HG03460 (cell line): ENCODE measurements around the gene HIPK4.
"Not testable (repeated sequence)": the region's sequence is repeated elsewhere in the genome, so short reads cannot be mapped to it uniquely, and the experiment has no call there.

Source experiments
- ATAC-seq: cut with Tn5 transposase; IDR thresholded peaks from one replicate; pipeline ENCODE4 v1.9.1; 2021; ENCODE audit not compliant: unreplicated experiment

HIPK4 gene

DNA sequence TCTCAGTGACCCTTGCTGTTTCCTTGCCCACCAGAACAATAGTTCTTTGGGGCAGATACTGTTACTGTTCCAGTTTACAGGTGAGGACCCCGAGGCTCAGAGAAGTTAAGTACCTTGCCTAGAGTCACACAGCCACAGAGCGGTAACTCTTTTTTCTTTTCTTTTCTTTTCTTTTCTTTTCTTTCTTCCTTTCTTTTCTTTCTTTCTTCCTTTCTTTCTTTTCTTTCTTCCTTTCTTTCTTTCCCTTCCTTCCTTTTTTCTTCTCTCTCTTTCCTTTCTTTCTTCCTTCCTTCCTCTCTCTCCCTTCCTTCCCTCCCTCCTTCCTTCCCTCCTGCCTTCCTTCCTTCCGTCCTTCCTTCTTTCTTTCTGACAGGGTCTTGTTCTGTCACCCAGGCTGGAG, 28.1 kb upstream of the HIPK4 start:
- no peak for ATAC-seq

DNA sequence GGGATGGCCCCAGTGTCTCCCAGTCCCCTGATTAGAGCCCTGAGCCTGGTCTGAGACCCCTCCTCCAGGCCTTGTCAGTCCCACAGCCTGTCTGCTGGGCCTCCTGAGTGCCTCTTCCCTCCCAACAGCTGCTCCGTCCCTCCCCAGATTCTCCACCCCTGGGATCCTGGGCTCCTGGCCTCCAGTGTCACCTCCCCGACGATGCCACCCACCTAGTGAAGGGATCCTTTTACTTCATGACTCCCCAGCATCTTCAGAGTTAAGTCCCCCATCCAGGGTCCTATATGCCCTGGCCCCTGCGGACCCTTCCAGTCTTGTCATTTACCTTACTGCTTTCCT, 27.6 kb upstream of the HIPK4 start:
- ATAC-seq, result no peak

DNA sequence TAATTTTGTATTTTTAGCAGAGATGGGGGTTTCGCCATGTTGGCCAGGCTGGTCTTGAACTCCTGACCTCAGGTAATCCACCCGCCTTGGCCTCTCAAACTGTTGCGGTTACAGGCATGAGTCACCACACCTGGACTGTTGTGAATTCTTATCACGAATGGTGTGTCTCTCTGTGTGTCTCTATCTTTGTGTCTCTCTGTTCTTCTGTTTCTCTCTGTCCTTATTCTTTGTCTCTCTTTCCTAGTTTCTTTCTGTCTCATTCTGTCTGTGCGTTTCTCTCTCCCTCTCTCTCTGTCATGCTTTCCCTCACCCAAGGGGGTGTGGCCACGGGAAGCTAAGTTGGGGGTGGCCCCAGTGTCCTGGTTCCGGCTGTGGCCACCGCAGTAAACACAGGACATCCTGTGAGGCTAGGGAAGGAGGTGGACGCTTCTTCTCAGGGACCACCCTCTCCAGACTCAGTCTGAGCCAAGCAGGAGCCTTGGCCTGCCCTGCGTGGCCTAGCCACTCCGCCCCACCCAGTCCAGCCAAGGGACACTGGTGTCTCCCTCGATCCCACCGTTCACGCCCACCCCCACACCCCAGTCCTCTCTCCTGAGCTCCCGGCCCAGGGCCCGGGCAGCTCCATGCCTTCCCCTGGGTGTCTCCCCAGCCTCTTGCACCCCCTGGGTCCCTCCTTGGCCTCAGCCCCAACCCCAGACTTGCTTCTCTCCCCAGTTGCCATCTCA, 27.1 kb upstream of the HIPK4 start:
- ATAC-seq, result no peak

GRCh38 chr19:40415768-40416167, 25.8 kb upstream of the HIPK4 start:
- no peak for ATAC-seq

DNA sequence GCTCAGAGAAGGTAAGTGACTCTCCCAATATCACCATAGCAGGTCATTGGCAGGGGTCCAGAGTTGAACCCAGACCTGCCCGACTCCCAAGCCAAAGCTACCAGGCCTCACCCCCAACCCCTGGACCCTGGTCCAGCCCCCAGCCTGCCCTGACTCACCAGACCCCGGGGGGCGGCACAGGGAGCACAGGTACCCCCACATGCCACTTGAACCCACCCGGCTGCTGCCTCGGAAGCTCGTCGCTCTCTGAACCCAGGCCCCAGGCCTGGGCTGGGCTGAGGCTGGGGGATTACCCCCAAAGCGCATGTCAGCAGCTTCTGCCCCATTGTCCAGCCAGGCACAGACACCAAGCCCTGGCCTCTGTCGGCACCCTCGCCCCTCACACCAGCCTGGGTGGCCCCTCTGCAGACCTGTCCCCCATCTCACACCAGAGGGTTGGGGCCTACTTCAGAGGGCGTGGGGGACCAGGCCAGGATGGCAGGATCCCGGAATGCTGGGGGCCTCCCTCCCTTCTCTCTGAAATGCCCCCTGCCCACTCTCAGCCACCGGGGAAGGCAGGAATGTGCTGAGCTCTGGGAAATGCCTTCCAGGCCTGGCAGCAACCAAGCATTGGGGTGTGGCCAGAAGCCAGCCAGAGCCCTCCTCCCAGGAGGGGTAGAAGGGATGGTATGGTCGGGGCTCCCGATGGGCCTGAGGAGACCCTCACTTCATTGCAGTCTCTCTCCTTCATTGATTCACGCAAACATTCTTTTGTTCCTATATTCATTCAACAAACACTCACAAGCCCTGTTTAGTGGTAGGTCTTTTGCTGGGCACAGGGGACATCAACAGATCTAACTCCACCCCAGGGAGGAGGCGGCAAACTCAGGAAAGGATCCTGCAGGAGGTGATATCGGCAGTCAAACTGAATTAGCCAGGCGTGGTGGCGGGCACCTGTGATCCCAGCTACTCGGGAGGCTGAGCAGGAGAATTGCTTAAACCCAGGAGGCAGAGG, 24.9 kb upstream of the HIPK4 start:
- no peak for ATAC-seq

DNA sequence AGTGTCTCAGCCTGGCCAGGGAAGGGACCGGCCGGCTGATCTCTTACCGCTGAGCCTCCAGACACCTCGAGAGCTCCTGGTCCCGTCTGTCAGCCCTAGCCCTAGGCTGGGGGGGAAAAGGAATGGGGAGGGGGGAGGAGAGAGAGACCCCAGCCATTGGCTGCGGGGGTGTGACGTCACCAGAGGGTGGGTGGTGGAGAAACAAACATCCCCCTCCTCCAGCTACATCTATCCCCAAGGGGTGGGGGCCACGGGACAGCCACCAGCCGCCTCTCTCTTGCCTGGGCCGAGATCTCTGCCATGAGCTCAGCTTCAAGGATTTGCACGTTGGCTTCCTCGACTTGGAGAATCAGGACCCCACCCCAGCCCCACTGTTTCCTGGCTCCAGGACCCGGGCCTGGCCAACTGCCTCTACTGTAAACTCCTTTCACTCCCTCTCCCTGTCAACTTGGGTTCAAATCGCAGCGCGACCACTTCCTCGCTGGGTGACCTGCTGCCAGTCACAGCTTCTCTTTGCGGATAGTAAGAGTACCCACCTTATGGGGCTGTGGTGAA, 23.4 kb upstream of the HIPK4 start, which contains the start of gene PRX:
Gene PRX (minus strand): TSS at position 88 of the 555 bp plus-strand sequence. CDS start 5,446 bp downstream, outside the sequence.
- no peak for ATAC-seq

DNA sequence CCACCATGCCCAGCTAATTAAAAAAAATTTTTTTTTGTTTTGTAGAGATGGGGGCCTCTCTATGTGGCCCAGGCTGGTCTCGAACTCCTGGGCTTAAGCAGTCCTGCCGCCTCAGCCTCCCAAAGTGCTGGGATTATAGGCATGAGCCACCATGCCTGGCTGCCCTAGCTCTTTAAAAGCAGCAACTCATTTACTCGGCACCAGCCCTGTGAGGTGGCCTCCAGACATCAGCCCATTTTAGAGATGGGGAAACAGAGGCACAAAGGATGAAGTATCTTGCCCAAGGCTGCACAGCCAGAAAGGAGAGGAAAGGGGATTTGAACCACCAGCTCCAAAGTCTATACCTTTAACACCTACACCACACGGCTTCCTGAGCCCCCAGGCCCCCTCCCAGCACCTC, 22.9 kb upstream of the HIPK4 start:
- no peak for ATAC-seq

GRCh38 chr19:40411958-40412499, 22.0 kb upstream of the HIPK4 start:
- no peak for ATAC-seq

DNA sequence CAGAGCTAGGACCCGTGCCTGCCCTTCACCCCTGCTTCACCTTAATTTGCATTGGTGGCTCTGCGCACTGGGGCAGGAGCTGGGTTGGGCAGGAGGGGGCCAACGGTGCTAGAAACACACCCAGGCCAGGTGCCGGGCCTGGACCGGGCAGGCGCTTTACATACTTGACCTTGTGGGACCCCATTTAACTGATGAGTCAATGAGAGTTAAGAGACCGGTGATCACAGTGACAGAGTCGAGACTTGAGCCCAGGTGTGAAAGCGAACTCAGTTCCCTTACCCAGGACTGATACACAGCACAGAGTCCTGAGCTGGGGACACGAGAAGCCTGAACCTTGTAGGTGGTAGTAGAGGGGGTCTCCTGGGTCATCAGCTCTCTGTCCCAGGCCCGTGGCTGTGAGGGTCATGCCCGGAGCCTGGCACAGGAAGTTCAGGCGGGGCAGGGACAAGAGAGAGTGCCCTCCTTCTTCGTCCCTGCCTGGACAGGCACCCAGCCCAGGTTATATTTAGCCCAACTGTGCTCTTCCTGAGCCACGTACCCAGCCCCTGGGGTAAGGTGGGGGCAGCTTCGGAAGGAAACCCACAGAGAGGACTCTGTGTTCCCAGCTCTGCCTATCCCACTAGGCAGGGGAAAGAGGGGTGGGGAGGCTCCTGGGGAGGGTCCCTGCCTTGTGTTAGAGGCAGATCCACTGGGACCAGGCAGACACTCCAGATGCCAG, 21.3 kb upstream of the HIPK4 start:
- ATAC-seq, result no peak

- ATAC-seq, result no peak
Observed at GRCh38 chr19:40410030-40410389, 20.0 kb upstream of the HIPK4 start.

- ATAC-seq, result not testable (repeated sequence)
Observed at GRCh38 chr19:40408598-40408925, 18.6 kb upstream of the HIPK4 start.

- no peak for ATAC-seq
Observed at GRCh38 chr19:40407714-40408597, 18.0 kb upstream of the HIPK4 start.

DNA sequence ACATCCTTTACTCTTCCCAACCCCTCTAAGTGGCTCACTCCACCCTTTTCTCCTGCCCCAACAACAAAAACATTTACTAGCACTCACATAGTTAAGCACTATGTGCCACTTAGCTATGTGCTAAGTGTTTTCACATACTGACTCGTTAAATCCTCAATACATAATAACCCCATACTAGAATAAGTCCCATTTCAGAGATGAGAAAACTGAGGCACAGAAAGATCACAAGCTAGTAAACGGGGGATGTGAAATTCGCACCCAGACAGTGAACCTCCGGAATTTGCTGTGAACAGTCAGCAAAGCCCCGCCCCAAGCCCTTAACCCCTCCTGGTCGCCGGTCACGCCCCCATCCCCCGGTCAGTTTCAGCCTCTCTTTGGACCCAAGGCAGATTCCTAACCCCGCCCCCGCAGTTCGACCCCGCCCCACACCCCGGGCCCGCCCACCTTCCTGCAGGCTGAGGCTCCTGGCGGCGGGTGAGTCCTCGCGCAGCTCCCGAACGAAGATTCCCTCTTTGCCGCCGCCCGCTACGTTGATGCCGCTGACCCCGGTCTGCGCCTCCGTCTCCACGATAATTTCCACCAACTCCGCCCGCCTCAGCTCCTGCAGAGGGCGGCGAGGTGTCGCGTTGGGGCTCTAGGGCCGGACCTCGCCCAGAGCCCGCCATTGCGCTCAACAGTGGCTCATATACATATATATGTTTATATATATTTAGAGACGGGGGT, 13.4 kb upstream of the HIPK4 start:
- ATAC-seq, result peak; percentile 77

- ATAC-seq, result no peak
Observed at GRCh38 chr19:40400559-40400958, 10.6 kb upstream of the HIPK4 start.

- ATAC-seq, result no peak
Observed at GRCh38 chr19:40398417-40399131, 8.6 kb upstream of the HIPK4 start.

GRCh38 chr19:40397568-40397906, 7.6 kb upstream of the HIPK4 start:
- no peak for ATAC-seq

DNA sequence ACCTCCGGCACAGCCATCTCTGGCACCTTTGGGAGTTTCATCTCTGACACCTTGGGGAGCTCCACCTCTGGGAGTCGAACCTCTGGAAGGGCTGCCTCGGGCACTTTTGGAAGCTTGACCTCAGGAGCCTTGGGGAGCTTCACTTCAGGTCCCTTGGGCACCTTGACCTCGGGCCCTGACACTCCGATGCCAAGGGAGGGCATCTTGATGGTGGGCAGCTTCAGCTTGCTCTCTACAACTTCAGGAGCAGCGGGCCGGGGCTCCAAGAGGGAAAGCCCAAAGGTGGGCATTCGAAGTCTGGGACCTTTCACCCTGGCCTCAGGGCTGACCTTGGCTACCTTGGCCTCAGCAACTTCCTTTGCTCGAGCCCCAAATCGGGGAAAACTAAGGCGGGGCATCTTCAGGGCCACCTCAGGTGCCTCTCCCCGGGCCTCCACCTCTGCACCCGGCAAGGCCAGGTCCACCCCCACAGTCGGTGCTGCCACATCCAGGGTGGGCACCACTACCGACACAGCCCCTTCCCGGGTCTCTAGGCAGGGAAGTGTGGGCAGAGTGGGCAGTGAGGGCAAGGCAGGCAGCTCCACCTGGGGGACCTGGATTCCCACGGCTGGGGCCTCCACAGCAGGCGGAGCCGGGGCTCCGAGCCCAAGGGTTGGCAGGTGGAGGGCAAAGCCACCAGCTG, 7.0 kb upstream of the HIPK4 start:
- ATAC-seq, result no peak

GRCh38 chr19:40395956-40396355, 6.0 kb upstream of the HIPK4 start:
- no peak for ATAC-seq
